GM19193 (cell line): Measurements from ENCODE around the gene CYP2A6.

ENCODE experiments used
- POLR2A ChIP-seq: IDR thresholded peaks from 4 replicates; pipeline ENCODE4 v1.6.1; 2011; ENCODE audit not compliant: insufficient read depth, insufficient read length; ENCODE audit errors: extremely low read depth

The CYP2A6 gene

DNA sequence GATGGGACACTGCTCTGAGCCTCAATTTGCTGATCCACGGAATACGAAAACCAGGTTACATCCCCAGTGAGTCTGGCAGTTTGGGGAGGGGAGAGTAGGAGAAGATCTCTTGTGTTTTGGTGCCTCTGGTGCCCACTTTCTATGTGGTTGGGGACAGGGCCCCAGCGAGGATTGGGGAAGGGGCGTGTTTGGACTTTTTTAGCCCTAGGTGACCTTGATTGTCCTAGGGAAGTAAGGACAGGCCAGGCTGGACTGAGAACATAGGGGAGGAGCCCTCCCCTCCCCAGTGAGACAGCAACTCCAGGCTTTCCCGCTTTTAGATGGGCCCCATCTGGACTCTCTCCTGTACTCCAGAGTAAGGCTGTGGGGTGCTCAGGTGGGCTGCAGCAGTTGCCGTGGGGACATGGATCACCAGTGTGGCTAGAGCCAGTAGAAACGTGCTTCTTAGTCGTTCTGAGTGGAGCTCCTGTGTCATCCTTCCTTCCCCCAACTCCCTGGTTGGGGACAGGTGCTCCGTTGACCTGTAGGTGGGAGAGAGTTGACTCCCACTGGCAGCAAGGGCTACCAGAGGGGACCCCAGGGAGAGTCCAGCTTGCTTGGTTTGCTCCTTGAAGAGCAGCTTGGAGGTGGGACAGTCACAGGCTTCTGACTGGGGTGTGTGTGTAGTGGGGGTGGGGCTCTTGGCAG is 46.9 kb downstream of the CYP2A6 start:
- no peak for TF ChIP-seq POLR2A

- TF ChIP-seq POLR2A = no peak
Observed at GRCh38 chr19:40802300-40803169, 47.7 kb downstream of the CYP2A6 start.

DNA sequence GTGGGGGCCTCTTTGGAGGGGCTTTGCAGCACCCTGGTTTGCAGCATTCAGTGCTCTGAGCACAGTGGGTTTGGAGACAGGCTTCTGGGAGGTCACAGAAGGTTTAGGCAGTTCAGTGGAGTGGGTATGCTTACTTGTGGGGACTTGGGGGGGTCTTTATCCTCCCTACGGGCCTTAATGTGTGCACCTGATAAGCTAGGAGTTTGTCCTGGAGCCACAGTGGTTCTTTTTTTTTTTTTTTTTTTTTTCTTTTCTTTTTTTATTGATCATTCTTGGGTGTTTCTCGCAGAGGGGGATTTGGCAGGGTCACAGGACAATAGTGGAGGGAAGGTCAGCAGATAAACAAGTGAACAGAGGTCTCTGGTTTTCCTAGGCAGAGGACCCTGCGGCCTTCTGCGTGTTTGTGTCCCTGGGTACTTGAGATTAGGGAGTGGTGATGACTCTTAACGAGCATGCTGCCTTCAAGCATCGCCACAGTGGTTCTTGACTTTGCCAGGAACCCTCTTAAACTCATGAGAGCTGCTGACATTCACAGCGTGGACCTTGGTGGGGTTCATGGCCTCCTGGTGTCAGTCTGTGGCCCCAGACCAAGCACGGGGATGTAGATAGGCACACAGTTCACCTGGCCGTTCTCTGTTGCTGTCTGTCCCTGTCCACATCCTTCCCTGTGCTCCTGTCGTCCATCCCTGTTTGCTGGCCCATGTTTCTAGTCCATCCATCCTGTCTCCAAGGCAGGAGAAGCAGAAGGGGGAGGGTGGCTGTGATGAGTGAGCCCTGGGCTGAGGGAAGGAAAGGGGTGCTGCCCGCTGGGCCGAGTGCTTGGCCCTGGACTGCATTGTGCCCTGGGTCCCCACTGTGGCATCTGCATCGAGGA is 48.6 kb downstream of the CYP2A6 start:
- no peak for TF ChIP-seq POLR2A

- TF ChIP-seq POLR2A = no peak
Observed at GRCh38 chr19:40800997-40801377, 49.3 kb downstream of the CYP2A6 start.

DNA sequence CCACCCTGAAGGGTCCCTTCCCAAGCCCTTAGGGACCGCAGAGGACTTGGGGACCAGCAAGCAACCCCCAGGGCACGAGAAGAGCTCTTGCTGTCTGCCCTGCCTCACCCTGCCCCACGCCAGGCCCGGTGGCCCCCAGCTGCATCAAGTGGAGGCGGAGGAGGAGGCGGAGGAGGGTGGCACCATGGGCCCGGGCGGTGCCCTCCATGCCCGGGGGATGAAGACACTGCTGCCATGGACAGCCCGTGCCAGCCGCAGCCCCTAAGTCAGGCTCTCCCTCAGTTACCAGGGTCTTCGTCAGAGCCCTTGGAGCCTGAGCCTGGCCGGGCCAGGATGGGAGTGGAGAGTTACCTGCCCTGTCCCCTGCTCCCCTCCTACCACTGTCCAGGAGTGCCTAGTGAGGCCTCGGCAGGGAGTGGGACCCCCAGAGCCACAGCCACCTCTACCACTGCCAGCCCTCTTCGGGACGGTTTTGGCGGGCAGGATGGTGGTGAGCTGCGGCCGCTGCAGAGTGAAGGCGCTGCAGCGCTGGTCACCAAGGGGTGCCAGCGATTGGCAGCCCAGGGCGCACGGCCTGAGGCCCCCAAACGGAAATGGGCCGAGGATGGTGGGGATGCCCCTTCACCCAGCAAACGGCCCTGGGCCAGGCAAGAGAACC is 49.8 kb downstream of the CYP2A6 start:
- TF ChIP-seq POLR2A = no peak

- TF ChIP-seq POLR2A = peak; percentile 3
Observed at GRCh38 chr19:40799558-40800338, 50.5 kb downstream of the CYP2A6 start.

DNA sequence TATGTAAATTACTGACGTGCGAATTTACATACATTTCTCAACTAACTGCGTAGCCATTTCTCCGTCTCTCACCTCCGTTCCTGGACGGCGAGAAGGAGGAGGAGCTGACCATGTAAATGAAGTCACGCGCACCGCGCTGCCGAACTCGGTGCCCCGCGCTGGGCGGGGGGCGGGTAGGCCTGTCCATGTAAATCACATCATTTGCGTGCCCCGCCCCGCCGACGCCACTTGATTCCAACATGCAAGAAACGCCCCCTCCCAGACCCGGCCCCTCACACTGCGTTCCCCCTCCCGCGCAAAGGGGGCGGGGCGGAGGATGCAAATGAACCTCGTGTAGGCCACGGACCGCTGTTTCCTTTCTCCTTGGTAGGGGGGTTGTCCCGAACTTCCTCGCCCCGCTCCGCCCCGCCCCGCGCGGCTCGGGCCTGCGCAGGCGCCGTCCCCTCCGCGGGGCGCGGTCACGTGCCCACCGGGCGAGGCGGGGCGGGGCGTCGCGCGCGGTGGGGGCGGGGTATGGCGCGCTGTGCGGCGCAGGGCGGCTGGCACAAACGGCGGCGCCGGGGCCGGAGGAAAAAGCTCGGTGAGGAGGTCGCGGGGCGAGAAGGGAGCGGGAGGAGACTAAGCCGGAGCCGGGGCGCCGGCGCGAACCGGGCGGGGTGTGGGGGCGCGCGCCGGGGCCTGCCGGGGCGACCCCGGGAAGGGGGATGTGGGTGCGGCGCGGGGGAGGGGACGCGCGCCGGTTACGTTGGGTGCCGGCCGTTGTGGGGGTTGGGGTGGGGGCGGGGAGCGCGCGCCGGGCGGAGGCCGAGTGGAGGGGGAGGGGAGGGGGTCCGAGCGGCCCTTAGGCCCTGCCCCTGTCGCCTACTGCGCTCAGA is 51.3 kb downstream of the CYP2A6 start, which contains the start of gene EGLN2:
TSS of gene EGLN2 (plus strand) at position 509 of the 875 bp plus-strand sequence. CDS start 1,382 bp downstream, outside the sequence.
- TF ChIP-seq POLR2A = peak; percentile 50

GRCh38 chr19:40797963-40798682 is 52.1 kb downstream of the CYP2A6 start:
- TF ChIP-seq POLR2A = peak; percentile 73

DNA sequence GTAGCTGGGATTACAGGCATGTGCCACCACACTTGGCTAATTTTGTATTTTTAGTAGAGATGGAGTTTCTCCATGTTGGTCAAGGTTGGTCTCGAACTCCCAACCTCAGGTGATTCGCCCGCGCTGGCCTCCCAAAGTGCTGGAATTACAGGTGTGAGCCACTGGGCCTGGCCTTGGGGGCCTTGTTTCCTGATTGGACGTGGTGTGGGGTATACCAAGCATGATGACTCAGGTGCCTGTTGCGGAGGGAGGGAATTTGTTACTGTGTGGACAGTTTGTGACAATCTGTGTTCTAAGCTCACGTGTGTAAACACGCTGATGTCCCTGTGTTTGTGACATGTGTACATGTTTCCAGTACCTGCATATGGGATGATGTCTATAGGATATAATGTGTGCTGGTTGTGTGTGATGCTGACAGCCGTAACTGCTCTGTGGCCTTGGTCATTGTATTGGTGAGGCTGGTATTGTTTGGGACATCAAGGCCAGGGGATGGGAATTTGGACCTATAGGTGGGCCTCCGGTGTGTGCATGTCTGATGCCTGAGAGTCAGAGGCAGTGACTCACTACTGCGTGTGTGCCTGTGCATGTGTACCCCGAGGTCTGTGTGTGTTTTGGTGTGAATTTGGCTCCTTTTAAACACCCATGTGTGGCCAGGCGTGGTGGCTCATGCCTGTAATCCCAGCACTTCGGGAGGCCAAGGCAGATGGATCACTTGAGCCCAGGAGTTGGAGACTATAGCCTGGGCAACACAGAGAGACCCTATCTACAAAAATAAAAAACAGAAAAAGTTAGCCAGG is 52.9 kb downstream of the CYP2A6 start:
- TF ChIP-seq POLR2A = no peak
